GM04504 (cell line): ENCODE data around the gene METTL25.
A peak's percentile ranks its signal among the peaks of the same experiment; 100 is the strongest.

Source experiments
- DNase-seq: peaks from one replicate; pipeline ENCODE4 v3.0.0-alpha.2; 2012; ENCODE audit warnings: low read depth

The METTL25 gene

GRCh38 chr12:82407481-82407880 is 49.2 kb downstream of the METTL25 start:
- DNase-seq, result no peak

GRCh38 chr12:82408844-82409243 is 50.5 kb downstream of the METTL25 start:
- DNase-seq, result no peak

GRCh38 chr12:82411546-82412230 is 53.4 kb downstream of the METTL25 start:
- DNase-seq, result no peak

- DNase-seq, result no peak
These were observed 53.9 kb downstream of the METTL25 start for GRCh38 chr12:82412246-82412645.

- no peak for DNase-seq
These were observed 55.7 kb downstream of the METTL25 start for GRCh38 chr12:82414044-82414443.

GRCh38 chr12:82414926-82415325 is 56.6 kb downstream of the METTL25 start:
- DNase-seq, result no peak

- peak; percentile 23 for DNase-seq
These were observed 57.1 kb downstream of the METTL25 start for GRCh38 chr12:82415402-82415801.

- DNase-seq, result no peak
These were observed 66.9 kb downstream of the METTL25 start for GRCh38 chr12:82425241-82425640.

GRCh38 chr12:82426081-82426480 is 67.8 kb downstream of the METTL25 start:
- DNase-seq, result no peak

GRCh38 chr12:82426586-82426985 is 68.3 kb downstream of the METTL25 start:
- DNase-seq, result no peak

- no peak for DNase-seq
These were observed 72.3 kb downstream of the METTL25 start for GRCh38 chr12:82430541-82431145.

- DNase-seq, result no peak
These were observed 76.1 kb downstream of the METTL25 start for GRCh38 chr12:82434392-82434911.

- DNase-seq, result no peak
These were observed 78.0 kb downstream of the METTL25 start for GRCh38 chr12:82436354-82436753.

GRCh38 chr12:82437744-82438143 is 79.4 kb downstream of the METTL25 start:
- DNase-seq, result no peak

- DNase-seq, result no peak
These were observed 80.0 kb downstream of the METTL25 start for GRCh38 chr12:82438356-82438755.

- DNase-seq, result no peak
These were observed 82.6 kb downstream of the METTL25 start for GRCh38 chr12:82440885-82441284.

- peak; percentile 3 for DNase-seq
These were observed 90.7 kb downstream of the METTL25 start for GRCh38 chr12:82448911-82449578.

GRCh38 chr12:82456633-82457032 is 98.3 kb downstream of the METTL25 start:
- DNase-seq, result no peak

- DNase-seq, result no peak
These were observed 99.8 kb downstream of the METTL25 start for GRCh38 chr12:82458101-82458500.

GRCh38 chr12:82461393-82461792 is 103.1 kb downstream of the METTL25 start:
- DNase-seq, result no peak

- DNase-seq, result no peak
These were observed 103.5 kb downstream of the METTL25 start for GRCh38 chr12:82461836-82462235.

- DNase-seq, result no peak
These were observed 110.2 kb downstream of the METTL25 start for GRCh38 chr12:82468563-82468962.

- DNase-seq, result no peak
These were observed 112.7 kb downstream of the METTL25 start for GRCh38 chr12:82470906-82471512.
